K562 (cell line): ENCODE measurements around the gene ST6GALNAC2. TPM values are rescaled to one million over a fixed set of nuclear protein-coding genes. Genes with fewer than 3 reads are reported as not detected.

Source experiments
- ATF2 ChIP-seq: sonication (generic); formaldehyde crosslinking; IDR thresholded peaks from 2 replicates; pipeline ENCODE4 v1.8.1; 2022; ENCODE audit warnings: missing genetic modification reagents
- CHAMP1 ChIP-seq: fragments of 450-650 bp; IDR thresholded peaks from 2 replicates; pipeline ENCODE4 v1.6.1; 2016; ENCODE audit warnings: mild to moderate bottlenecking
- CREB3L1 ChIP-seq: fragments of 450-650 bp; IDR thresholded peaks from 2 replicates; pipeline ENCODE4 v1.6.1; 2014; ENCODE audit warnings: low read depth, mild to moderate bottlenecking, moderate library complexity, borderline replicate concordance
- CREBBP ChIP-seq: IDR thresholded peaks from one replicate; pipeline ENCODE4 v1.6.1; 2012; ENCODE audit warnings: low read depth, mild to moderate bottlenecking, control low read depth, inconsistent platforms, low read length
- DNMT1 ChIP-seq: fragments of 450-650 bp; IDR thresholded peaks from 2 replicates; pipeline ENCODE4 v1.6.1; 2016; ENCODE audit warnings: antibody characterized with exemption, mild to moderate bottlenecking
- E2F6 ChIP-seq, 2 experiments: IDR thresholded peaks; 2 replicates each; pipeline ENCODE4 v1.6.1; 2011; ENCODE audit warnings: borderline replicate concordance in 1 of 2, control low read depth in 1 of 2, low read depth in 1 of 2, low read length in 1 of 2, mild to moderate bottlenecking in 1 of 2, mixed read lengths in 1 of 2, moderate library complexity in 1 of 2; ENCODE audit not compliant: insufficient read depth in 1 of 2, insufficient read length in 1 of 2, poor library complexity in 1 of 2, severe bottlenecking in 1 of 2; ENCODE audit errors: extremely low read depth in 1 of 2
- EGR1 ChIP-seq: fragments of 450-650 bp; conservative IDR thresholded peaks from 2 replicates; pipeline ENCODE4 v1.6.1; 2017; ENCODE audit warnings: mild to moderate bottlenecking
- FOXK2 ChIP-seq, 2 experiments: fragments of 450-650 bp; IDR thresholded peaks in 1 of 2; conservative IDR thresholded peaks in 1 of 2; 2 replicates each; pipeline ENCODE4 v1.6.1; 2016; ENCODE audit warnings: low read depth in 2 of 2, mild to moderate bottlenecking in 1 of 2
- MLX ChIP-seq, 2 experiments: fragments of 450-650 bp in 1 of 2; sonication (generic) in 1 of 2; formaldehyde crosslinking; conservative IDR thresholded peaks; 2 replicates each; pipeline versions ENCODE4 v1.4.0 to v1.8.1; 2020 to 2022; ENCODE audit warnings: mild to moderate bottlenecking in 1 of 2, missing genetic modification reagents in 1 of 2
- PHB2 ChIP-seq: fragments of 450-650 bp; IDR thresholded peaks from 2 replicates; pipeline ENCODE4 v1.6.1; 2017; ENCODE audit warnings: low read depth
- SRSF3 ChIP-seq: fragments of 200-400 bp; formaldehyde crosslinking; IDR thresholded peaks from 2 replicates; pipeline ENCODE4 v1.6.1; 2016; ENCODE audit warnings: mild to moderate bottlenecking, low read length, moderate library complexity; ENCODE audit not compliant: insufficient read depth
- TCF15 ChIP-seq: fragments of 250-450 bp; sonication (Bioruptor Pico); IDR thresholded peaks from 2 replicates; pipeline ENCODE4 v1.8.0; 2022; ENCODE audit warnings: moderate library complexity, mild to moderate bottlenecking, inconsistent platforms
- USF1 ChIP-seq: sonication (generic); formaldehyde crosslinking; IDR thresholded peaks from 2 replicates; pipeline ENCODE4 v1.9.0; 2022; ENCODE audit warnings: mild to moderate bottlenecking, missing genetic modification reagents
- ZBTB33 ChIP-seq: sonication (generic); formaldehyde crosslinking; IDR thresholded peaks from 2 replicates; pipeline ENCODE4 v1.8.1; 2023; ENCODE audit warnings: mild to moderate bottlenecking, missing genetic modification reagents
- ZKSCAN1 ChIP-seq: fragments of 150-350 bp; IDR thresholded peaks from 2 replicates; pipeline ENCODE4 v1.6.1; 2016; ENCODE audit warnings: low read depth, low read length
- ZNF316 ChIP-seq: fragments of 450-650 bp; IDR thresholded peaks from 2 replicates; pipeline ENCODE4 v1.6.1; 2016
- polyA plus RNA-seq, 8 experiments: library from polyadenylated mRNA; depleted of rRNA in 4 of 8; stranded (reverse) in 5 of 8; unstranded in 3 of 8; fragments of >200 nt; fragmentation: Nextera tagmentation in 2 of 8; fragmentation: Illumina TruSeq in 1 of 8; extraction: Ambion mirVana in 2 of 8; extraction: Trizol in 1 of 8; gene quantifications; 2 replicates each; pipeline versions ENCODE4 v1.2.1 to v1.2.3, GENCODE V29; 2011 to 2014; ENCODE audit warnings: inconsistent platforms in 1 of 8, missing spikeins in 1 of 8
- total RNA-seq, 7 experiments: library from RNA; depleted of rRNA in 6 of 7; stranded (reverse); fragments of >200 nt in 6 of 7; fragmentation: Illumina TruSeq in 2 of 7; extraction: Trizol in 2 of 7; gene quantifications; 2 replicates each; pipeline versions ENCODE4 v1.2.1 to v1.2.3, GENCODE V29; 2011 to 2021; ENCODE audit warnings: low replicate concordance in 1 of 7

Gene ST6GALNAC2
- total and polyA plus RNA-seq, 9 of the 15 experiments (the other 6 are each of a cell fraction or from before 2014, with no cell fraction given) = 0.18 TPM; not detected in 8

- TF ChIP-seq CHAMP1 (no peak), DNMT1 (no peak), ATF2 (CRISPR knock-in tag) (no peak), TCF15 (no peak), CREB3L1 (no peak), EGR1 (0 out of 2 replicates have a peak, but pooled peaks have one; percentile 12), SRSF3 (no peak), FOXK2 (conservative IDR thresholded peaks at IDR 0.05 in 1 of 2, IDR thresholded peaks at IDR 0.05 in 1 of 2; ENCODE audit: low read depth in 2 of 2) (0 out of 4 replicates have a peak, but pooled peaks of 1 of the 2 experiments have one; percentile 45), ZBTB33 (CRISPR knock-in tag) (no peak), ZNF316 (0 out of 2 replicates have a peak, but pooled peaks have one; percentile 9), E2F6 (IDR thresholded peaks at IDR 0.05; ENCODE audit: borderline replicate concordance in 1 of 2, extremely low read depth in 1 of 2, insufficient read depth in 1 of 2, insufficient read length in 1 of 2, low read depth in 1 of 2, low read length in 1 of 2, poor library complexity in 1 of 2, severe bottlenecking in 1 of 2) (no peak), ZKSCAN1 (no peak), USF1 (CRISPR knock-in tag) (no peak), CREBBP (no peak), PHB2 (no peak; the same call in 1 of the 2 replicates), MLX (CRISPR knock-in tag; conservative IDR thresholded peaks at IDR 0.05) (no peak)
Observed at GRCh38 chr17:76547642-76548202, 37.9 kb downstream of the ST6GALNAC2 start (continued).
